Hepatocyte (in vitro differentiated cells): ENCODE results near the gene SMPX.

Experiments
- EZH2 ChIP-seq: fragments of 200-600 bp; sonication (generic); IDR thresholded peaks from 2 replicates; pipeline ENCODE4 v1.6.1; 2016; ENCODE audit warnings: antibody characterized with exemption, mild to moderate bottlenecking, borderline replicate concordance
- EZH2phosphoT487 ChIP-seq: fragments of 200-600 bp; sonication (generic); IDR thresholded peaks from one replicate; pipeline ENCODE4 v1.6.1; 2018; ENCODE audit warnings: antibody characterized with exemption, mild to moderate bottlenecking, low read depth, moderate library complexity; ENCODE audit not compliant: unreplicated experiment, severe bottlenecking
- TF ChIP-seq, protein P1 (sequence below): fragments of 200-600 bp; sonication (generic); IDR thresholded peaks from 2 replicates; pipeline ENCODE4 v1.5.1; 2016; ENCODE audit warnings: antibody characterized with exemption, mild to moderate bottlenecking; ENCODE audit not compliant: poor library complexity

DNA sequence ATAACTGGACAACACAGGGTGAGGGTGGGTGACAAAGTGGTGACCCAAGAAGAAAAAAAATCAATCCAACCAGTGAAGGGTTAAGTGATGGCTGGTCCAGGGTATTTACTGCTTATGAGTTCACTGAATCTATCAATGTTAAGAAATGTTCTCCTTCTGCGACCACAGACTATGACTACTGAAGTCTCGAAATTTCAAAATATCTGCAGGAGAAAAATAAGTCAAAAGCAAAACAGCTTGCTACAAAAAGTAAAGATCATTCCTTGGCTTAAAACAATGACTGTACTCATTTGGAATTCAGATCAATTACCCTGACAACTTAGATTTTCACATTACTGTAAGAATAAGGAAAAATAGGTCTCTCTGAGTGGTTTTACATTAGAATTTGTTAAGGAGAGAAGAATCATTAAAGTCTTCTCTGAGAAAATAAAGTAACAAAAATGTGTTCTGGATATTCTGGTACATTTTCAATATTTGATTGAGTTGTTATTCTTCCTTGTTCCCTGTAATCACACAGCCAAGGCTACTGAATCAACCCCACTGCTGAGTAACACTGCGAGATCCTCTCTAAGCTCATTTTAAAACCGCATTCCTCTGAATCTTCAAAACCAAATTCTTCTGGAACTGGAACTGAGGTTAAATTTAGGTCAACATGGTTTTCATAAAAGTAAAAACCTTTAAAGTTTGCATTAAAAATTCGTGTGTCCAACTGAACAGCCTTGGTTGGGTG, 22.7 kb downstream of the SMPX start:
- TF ChIP-seq, protein P1, sequence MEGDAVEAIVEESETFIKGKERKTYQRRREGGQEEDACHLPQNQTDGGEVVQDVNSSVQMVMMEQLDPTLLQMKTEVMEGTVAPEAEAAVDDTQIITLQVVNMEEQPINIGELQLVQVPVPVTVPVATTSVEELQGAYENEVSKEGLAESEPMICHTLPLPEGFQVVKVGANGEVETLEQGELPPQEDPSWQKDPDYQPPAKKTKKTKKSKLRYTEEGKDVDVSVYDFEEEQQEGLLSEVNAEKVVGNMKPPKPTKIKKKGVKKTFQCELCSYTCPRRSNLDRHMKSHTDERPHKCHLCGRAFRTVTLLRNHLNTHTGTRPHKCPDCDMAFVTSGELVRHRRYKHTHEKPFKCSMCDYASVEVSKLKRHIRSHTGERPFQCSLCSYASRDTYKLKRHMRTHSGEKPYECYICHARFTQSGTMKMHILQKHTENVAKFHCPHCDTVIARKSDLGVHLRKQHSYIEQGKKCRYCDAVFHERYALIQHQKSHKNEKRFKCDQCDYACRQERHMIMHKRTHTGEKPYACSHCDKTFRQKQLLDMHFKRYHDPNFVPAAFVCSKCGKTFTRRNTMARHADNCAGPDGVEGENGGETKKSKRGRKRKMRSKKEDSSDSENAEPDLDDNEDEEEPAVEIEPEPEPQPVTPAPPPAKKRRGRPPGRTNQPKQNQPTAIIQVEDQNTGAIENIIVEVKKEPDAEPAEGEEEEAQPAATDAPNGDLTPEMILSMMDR: no peak
- no peak for TF ChIP-seq EZH2
- no peak for TF ChIP-seq EZH2phosphoT487
